Activated T-cell treated with anti-CD3 and anti-CD28 coated beads for 24 hours (primary cell): ENCODE measurements around the gene PTX4.
"Not testable (repeated sequence)": the region's sequence is repeated elsewhere in the genome, so short reads cannot be mapped to it uniquely, and the experiment has no call there.

Source experiments
- DNase-seq: peaks from one replicate; pipeline ENCODE4 v3.0.0-alpha.2; 2020; ENCODE audit warnings: low read depth

Gene PTX4

GRCh38 chr16:1443403-1443973 lies 45.3 kb downstream of the PTX4 start:
- no peak for DNase-seq

GRCh38 chr16:1442697-1443096 lies 46.0 kb downstream of the PTX4 start:
- no peak for DNase-seq

DNA sequence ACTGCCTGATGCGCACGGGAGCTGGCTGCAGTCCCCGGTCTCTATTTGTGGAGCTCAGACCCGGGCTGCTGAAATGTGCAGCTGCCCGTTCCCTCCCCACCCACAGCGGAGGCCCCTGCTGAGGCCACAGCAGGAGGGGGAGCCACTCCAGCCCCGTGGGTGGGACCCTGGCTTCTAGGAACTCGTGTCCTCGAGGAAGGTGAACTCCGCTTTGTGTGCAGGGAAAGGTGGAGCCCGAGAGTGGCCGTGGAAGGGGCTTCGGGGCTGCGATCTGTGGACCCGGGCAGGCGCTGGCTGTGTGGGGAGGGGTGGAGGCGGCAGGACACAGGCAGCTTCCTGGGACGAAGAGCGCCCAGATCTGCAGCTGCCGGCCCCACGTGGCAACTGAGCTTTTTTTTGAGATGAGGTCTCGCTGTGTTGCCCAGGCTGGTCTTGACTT lies 47.3 kb downstream of the PTX4 start:
- no peak for DNase-seq

GRCh38 chr16:1439699-1440074 lies 49.1 kb downstream of the PTX4 start:
- DNase-seq: not testable (repeated sequence)

GRCh38 chr16:1439058-1439698 lies 49.6 kb downstream of the PTX4 start:
- DNase-seq: no peak

- no peak for DNase-seq
Measured at GRCh38 chr16:1438229-1439057, 50.3 kb downstream of the PTX4 start.

- DNase-seq: no peak
Measured at GRCh38 chr16:1437606-1438005, 51.1 kb downstream of the PTX4 start.

DNA sequence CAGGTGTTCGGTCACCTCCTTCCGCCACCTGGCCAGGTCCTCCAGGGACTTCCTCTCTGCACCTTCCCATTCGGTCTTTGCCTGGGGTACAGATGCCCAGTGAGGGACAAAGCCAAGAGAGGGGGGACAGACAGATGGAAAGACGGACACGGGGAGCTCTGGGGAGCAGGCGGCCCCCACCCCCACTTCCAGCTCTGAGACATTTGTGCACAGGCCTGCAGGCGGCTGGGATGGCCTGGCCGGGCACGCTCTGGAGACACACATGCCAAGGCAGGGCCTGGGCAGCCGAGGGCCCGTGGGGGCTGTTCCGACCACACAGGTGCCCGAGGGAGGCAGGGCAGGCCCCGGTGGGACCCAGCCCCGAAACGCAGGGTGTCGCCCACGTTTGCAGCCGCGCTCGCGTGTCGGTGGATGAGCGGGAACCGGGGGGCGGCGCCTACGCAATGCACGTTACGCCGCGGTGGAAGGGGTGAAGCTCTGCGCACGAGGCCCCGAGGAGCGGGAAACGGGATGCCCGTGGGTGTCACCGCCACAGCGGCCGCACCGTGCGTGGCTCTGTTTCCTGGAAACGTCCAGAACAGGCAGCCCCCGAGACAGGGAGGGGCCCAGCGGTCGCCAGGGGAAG lies 51.9 kb downstream of the PTX4 start:
- no peak for DNase-seq

GRCh38 chr16:1435921-1436697 lies 52.6 kb downstream of the PTX4 start:
- no peak for DNase-seq
